ENCODE measurements around the gene EGLN2.

DNA sequence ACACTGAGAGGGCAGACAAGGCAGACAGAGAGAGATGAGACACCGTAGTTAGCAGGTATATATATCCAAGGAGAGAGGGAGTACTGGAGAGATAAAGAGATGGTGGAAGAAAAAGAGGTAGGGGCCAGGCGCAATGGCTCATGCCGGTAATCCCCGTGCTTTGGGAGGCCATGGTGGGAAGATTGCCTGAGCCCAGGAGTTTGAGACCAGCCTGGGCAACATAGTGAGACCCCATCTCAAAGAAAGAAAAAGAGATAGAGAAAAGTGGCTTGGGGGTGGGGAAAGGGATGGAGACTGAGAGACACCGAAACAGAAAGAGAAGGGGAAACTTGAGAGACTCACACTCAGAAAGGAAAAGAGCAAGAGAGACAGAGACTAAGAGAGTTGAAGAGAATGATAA, 18.4 kb upstream of the EGLN2 start:
- no peak for TF ChIP-seq RAD21 (IDR thresholded peaks at IDR 0.05; ENCODE audit: low read depth)
- TF ChIP-seq, protein P1, sequence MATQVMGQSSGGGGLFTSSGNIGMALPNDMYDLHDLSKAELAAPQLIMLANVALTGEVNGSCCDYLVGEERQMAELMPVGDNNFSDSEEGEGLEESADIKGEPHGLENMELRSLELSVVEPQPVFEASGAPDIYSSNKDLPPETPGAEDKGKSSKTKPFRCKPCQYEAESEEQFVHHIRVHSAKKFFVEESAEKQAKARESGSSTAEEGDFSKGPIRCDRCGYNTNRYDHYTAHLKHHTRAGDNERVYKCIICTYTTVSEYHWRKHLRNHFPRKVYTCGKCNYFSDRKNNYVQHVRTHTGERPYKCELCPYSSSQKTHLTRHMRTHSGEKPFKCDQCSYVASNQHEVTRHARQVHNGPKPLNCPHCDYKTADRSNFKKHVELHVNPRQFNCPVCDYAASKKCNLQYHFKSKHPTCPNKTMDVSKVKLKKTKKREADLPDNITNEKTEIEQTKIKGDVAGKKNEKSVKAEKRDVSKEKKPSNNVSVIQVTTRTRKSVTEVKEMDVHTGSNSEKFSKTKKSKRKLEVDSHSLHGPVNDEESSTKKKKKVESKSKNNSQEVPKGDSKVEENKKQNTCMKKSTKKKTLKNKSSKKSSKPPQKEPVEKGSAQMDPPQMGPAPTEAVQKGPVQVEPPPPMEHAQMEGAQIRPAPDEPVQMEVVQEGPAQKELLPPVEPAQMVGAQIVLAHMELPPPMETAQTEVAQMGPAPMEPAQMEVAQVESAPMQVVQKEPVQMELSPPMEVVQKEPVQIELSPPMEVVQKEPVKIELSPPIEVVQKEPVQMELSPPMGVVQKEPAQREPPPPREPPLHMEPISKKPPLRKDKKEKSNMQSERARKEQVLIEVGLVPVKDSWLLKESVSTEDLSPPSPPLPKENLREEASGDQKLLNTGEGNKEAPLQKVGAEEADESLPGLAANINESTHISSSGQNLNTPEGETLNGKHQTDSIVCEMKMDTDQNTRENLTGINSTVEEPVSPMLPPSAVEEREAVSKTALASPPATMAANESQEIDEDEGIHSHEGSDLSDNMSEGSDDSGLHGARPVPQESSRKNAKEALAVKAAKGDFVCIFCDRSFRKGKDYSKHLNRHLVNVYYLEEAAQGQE (IDR thresholded peaks at IDR 0.05; ENCODE audit: low read depth): no peak
- TF ChIP-seq, protein P2, sequence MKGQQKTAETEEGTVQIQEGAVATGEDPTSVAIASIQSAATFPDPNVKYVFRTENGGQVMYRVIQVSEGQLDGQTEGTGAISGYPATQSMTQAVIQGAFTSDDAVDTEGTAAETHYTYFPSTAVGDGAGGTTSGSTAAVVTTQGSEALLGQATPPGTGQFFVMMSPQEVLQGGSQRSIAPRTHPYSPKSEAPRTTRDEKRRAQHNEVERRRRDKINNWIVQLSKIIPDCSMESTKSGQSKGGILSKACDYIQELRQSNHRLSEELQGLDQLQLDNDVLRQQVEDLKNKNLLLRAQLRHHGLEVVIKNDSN (IDR thresholded peaks at IDR 0.05): no peak
- TF ChIP-seq ZBTB7A (IDR thresholded peaks at IDR 0.05; ENCODE audit: low read depth): no peak
- no peak for TF ChIP-seq EP300 (IDR thresholded peaks at IDR 0.05; ENCODE audit: borderline replicate concordance)
- no peak for TF ChIP-seq NFIC (IDR thresholded peaks at IDR 0.05)
- TF ChIP-seq CREB1 (IDR thresholded peaks at IDR 0.05; ENCODE audit: low read depth): no peak
- TF ChIP-seq YY1 (IDR thresholded peaks at IDR 0.05; ENCODE audit: low read depth): no peak

All from Ishikawa (cell line).